ENCODE results near the gene STXBP6. TPM values are rescaled to one million over a fixed set of nuclear protein-coding genes. Genes with fewer than 3 reads are reported as not detected.

Gene STXBP6
- total and polyA plus RNA-seq, 7 donors = 7.1 to 32.8 (median 14.3) TPM

- Histone ChIP-seq H3K4me1 (peaks cover 0 to 16% (median 10%) of the 10 kb centered on the region in 4 donors), H3K27ac (no peak overlapping the region), H3K4me3 (no peak overlapping the region), H3K36me3 (no peaks in the 10 kb centered on the region), H3K27me3 (no peaks in the 10 kb centered on the region), H3K9me3 (no peaks in the 10 kb centered on the region)
- no peak for DNase-seq
- TF ChIP-seq CTCF (IDR thresholded peaks at IDR 0.05) = no peak
- TF ChIP-seq POLR2AphosphoS5 (IDR thresholded peaks at IDR 0.05) = no peak
- no peak for TF ChIP-seq EP300 (IDR thresholded peaks at IDR 0.05)
- intact Hi-C loops (cut with DNase I) = no loop called here
Observed at GRCh38 chr14:24903337-24903736, 146.6 kb downstream of the STXBP6 start.

- TF ChIP-seq POLR2AphosphoS5 (IDR thresholded peaks at IDR 0.05) = no peak
- no peak for TF ChIP-seq CTCF (IDR thresholded peaks at IDR 0.05)
- no peak for TF ChIP-seq EP300 (IDR thresholded peaks at IDR 0.05)
- TF ChIP-seq POLR2A (IDR thresholded peaks at IDR 0.05) = no peak
- no peaks in the 10 kb centered on the region for H3K9me3 ChIP-seq
- no peaks in the 10 kb centered on the region for H3K36me3 ChIP-seq
- peak overlapping the region in 2 of 4 donors; percentile 14 to 27 for H3K27ac ChIP-seq
- intact Hi-C loops (cut with DNase I) = no loop called here
- DNase-seq = no peak
- H3K4me3 ChIP-seq = no peak overlapping the region
- no peaks in the 10 kb centered on the region for H3K27me3 ChIP-seq
- WGBS, 2 donors = 35 to 61% methylated on average over 6 of the region's 6 CpGs
- peaks cover 0 to 20% (median 10%) of the 10 kb centered on the region in 4 donors for H3K4me1 ChIP-seq
Observed at GRCh38 chr14:24900269-24901100, 149.5 kb downstream of the STXBP6 start.

DNA sequence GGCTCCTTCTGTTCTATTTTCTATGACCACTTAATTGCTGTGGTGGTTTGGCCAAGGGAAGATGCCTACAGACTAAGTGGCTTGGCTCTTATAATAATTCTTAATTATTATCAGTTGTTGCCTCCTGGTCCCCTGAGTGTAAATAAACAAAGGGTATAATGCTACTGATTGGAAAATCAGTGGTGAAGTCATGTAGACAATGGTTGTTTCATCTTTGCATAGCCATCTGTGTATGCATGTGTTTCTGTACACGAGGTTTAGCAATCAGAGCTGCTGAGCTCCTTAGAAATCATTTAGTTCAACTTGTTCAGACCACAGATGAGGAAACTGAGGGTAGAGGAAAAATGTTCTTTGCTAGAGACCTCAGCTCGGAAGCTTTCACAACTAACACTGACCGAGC lies 152.2 kb downstream of the STXBP6 start:
- Histone ChIP-seq H3K27me3 (no peaks in the 10 kb centered on the region), H3K4me3 (no peak overlapping the region), H3K36me3 (no peaks in the 10 kb centered on the region), H3K9me3 (no peaks in the 10 kb centered on the region), H3K27ac (no peak overlapping the region), H3K4me1 (peaks cover 0 to 10% (median 7%) of the 10 kb centered on the region in 4 donors)
- intact Hi-C loops (cut with DNase I) = loop anchor here (2.0 kb wide), 1 partner anchor 27 kb away; no protein-coding TSS in a partner anchor
- no peak for TF ChIP-seq POLR2AphosphoS5 (IDR thresholded peaks at IDR 0.05)
- TF ChIP-seq POLR2A (IDR thresholded peaks at IDR 0.05) = no peak
- no peak for TF ChIP-seq CTCF (IDR thresholded peaks at IDR 0.05)
- no peak for TF ChIP-seq EP300 (IDR thresholded peaks at IDR 0.05)
- no peak for DNase-seq
- WGBS, 2 donors = 90 to 93% methylated on average over 3 of the region's 3 CpGs

DNA sequence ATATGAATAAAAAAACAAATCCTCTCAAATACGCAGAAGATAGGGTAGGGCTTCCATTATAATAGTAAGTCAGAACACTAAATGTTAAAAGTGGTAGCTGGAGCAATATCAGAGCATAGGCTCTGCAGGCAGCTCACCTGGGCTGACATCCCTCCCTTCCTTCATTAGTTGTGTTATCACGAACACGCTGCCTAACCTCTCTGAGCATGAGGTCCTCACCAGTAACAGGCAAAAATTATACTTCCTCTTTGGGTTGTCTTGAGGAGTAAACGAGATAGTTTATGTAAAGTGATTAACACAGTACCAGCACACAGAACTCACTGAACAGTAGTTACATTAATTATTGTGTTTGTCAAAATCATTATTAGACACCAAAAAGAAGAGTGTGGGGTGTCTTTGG lies 154.3 kb downstream of the STXBP6 start:
- Histone ChIP-seq H3K4me1 (peaks cover 0 to 8% (median 4%) of the 10 kb centered on the region in 4 donors), H3K36me3 (no peaks in the 10 kb centered on the region), H3K4me3 (no peak overlapping the region), H3K27ac (no peak overlapping the region), H3K9me3 (peaks cover 0 to 4% (median 1%) of the 10 kb centered on the region in 4 donors), H3K27me3 (no peaks in the 10 kb centered on the region)
- 51 to 61% methylated on average over 4 of the region's 4 CpGs for WGBS, 2 donors
- no peak for DNase-seq
- intact Hi-C loops (cut with DNase I) = no loop called here
- TF ChIP-seq POLR2AphosphoS5 (IDR thresholded peaks at IDR 0.05) = no peak
- TF ChIP-seq POLR2A (IDR thresholded peaks at IDR 0.05) = no peak
- TF ChIP-seq CTCF (IDR thresholded peaks at IDR 0.05) = no peak
- TF ChIP-seq EP300 (IDR thresholded peaks at IDR 0.05) = no peak
